Parathyroid adenoma (tissue), 2 donors: ENCODE results near the gene GJC2.

Source experiments
- H2AFZ ChIP-seq: fragments of 300-600 bp; sonication (generic); one replicate; pipeline ENCODE4 v1.7.0; 2017; ENCODE audit warnings: antibody characterized with exemption, mild to moderate bottlenecking
- H3K27ac ChIP-seq: fragments of 300-600 bp; sonication (generic); one replicate; pipeline ENCODE4 v1.7.0; 2017
- H3K27me3 ChIP-seq: fragments of 300-600 bp; sonication (generic); one replicate; pipeline ENCODE4 v1.7.0; 2017; ENCODE audit warnings: low read length; ENCODE audit not compliant: control insufficient read depth, insufficient read depth
- H3K36me3 ChIP-seq: fragments of 300-600 bp; sonication (generic); one replicate; pipeline ENCODE4 v1.7.0; 2017; ENCODE audit warnings: low read length; ENCODE audit not compliant: control insufficient read depth, insufficient read depth
- H3K4me1 ChIP-seq: fragments of 300-600 bp; sonication (generic); one replicate; pipeline ENCODE4 v1.7.0; 2017; ENCODE audit warnings: control low read depth
- H3K4me2 ChIP-seq: fragments of 300-600 bp; sonication (generic); one replicate; pipeline ENCODE4 v1.7.0; 2017; ENCODE audit warnings: low read length
- H3K4me3 ChIP-seq: fragments of 300-600 bp; sonication (generic); one replicate; pipeline ENCODE4 v1.7.0; 2017; ENCODE audit warnings: low read depth, low read length
- H3K79me2 ChIP-seq: fragments of 300-600 bp; sonication (generic); one replicate; pipeline ENCODE4 v1.7.0; 2017; ENCODE audit warnings: control low read depth
- H3K9ac ChIP-seq: fragments of 300-600 bp; sonication (generic); one replicate; pipeline ENCODE4 v1.7.0; 2017; ENCODE audit warnings: mild to moderate bottlenecking
- H3K9me3 ChIP-seq: fragments of 300-600 bp; sonication (generic); one replicate; pipeline ENCODE4 v1.7.0; 2017; ENCODE audit warnings: low read length; ENCODE audit not compliant: control insufficient read depth
- CTCF ChIP-seq: fragments of 300-600 bp; sonication (generic); IDR thresholded peaks from one replicate; pipeline ENCODE4 v1.7.0; 2017; ENCODE audit warnings: antibody characterized with exemption, mild to moderate bottlenecking
- donor health status: primary hyperparathyroidism.

Gene GJC2

GRCh38 chr1:228112617-228113016, 37.1 kb upstream of the GJC2 start:
- Histone ChIP-seq H3K9me3 (no peaks in the 10 kb centered on the region), H3K27me3 (no peaks in the 10 kb centered on the region), H3K4me1 (peaks cover 6% of the 10 kb centered on the region), H3K79me2 (no peaks in the 10 kb centered on the region), H3K36me3 (no peaks in the 10 kb centered on the region), H2AFZ (no peak overlapping the region), H3K4me3 (no peak overlapping the region), H3K27ac (no peak overlapping the region), H3K4me2 (no peak overlapping the region), H3K9ac (no peak overlapping the region)
- TF ChIP-seq CTCF = no peak

- H3K4me2 ChIP-seq = no peak overlapping the region
- H3K4me1 ChIP-seq = peaks cover 2% of the 10 kb centered on the region
- H2AFZ ChIP-seq = no peak overlapping the region
- no peak overlapping the region for H3K4me3 ChIP-seq
- H3K27me3 ChIP-seq = no peaks in the 10 kb centered on the region
- H3K36me3 ChIP-seq = no peaks in the 10 kb centered on the region
- no peak overlapping the region for H3K9ac ChIP-seq
- no peaks in the 10 kb centered on the region for H3K9me3 ChIP-seq
- H3K27ac ChIP-seq = no peak overlapping the region
- TF ChIP-seq CTCF = no peak
- no peaks in the 10 kb centered on the region for H3K79me2 ChIP-seq
These were observed 34.9 kb upstream of the GJC2 start for GRCh38 chr1:228114827-228115226.

- Histone ChIP-seq H3K4me1 (no peaks in the 10 kb centered on the region), H3K4me3 (no peak overlapping the region), H3K9ac (no peak overlapping the region), H3K4me2 (no peak overlapping the region), H3K9me3 (no peaks in the 10 kb centered on the region), H3K27me3 (no peaks in the 10 kb centered on the region), H2AFZ (no peak overlapping the region), H3K79me2 (no peaks in the 10 kb centered on the region), H3K27ac (no peak overlapping the region), H3K36me3 (no peaks in the 10 kb centered on the region)
- TF ChIP-seq CTCF = no peak
These were observed 32.4 kb upstream of the GJC2 start for GRCh38 chr1:228117335-228117734.

DNA sequence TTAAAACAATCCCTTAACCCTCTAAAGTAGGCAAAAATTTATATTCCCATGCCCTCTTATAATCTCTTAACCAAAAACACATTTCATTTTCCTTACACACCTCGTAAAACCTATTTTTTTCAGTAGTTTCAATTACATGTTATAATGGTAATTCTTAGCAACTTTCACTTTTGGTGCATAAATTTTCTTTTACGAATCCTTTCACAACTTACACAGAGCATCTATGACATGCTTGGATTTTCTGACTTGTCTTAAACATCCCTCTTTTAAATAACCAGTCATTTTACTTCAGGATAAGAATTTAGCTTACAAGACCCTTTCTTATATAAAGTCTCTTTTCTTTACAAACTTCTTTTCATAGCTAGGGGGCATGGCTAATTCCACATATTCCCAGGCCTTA, 31.7 kb upstream of the GJC2 start:
- no peak for TF ChIP-seq CTCF
- no peak overlapping the region for H3K27ac ChIP-seq
- H3K4me2 ChIP-seq = no peak overlapping the region
- no peak overlapping the region for H2AFZ ChIP-seq
- H3K9ac ChIP-seq = no peak overlapping the region
- no peaks in the 10 kb centered on the region for H3K36me3 ChIP-seq
- H3K79me2 ChIP-seq = no peaks in the 10 kb centered on the region
- H3K9me3 ChIP-seq = no peaks in the 10 kb centered on the region
- H3K4me1 ChIP-seq = no peaks in the 10 kb centered on the region
- H3K4me3 ChIP-seq = no peak overlapping the region
- no peaks in the 10 kb centered on the region for H3K27me3 ChIP-seq

DNA sequence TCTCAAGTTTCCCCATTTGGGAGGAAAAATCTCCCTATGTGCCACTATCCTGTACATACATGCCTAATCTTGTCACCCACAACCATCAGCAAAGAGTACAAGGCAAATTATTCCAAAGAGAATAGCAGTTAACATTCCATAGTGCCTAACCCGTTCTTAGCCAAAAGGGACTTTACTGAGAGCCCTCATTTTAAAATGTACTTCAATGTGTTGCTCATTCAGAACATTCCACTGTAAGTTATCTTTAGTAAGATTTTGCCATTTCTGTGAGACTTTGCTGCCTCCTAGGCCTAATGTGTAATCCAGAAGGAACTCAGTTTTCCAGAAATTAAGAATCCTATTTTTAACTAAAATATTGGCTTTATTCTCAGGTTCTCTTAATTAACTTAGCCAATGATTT, 29.4 kb upstream of the GJC2 start:
- Histone ChIP-seq H3K36me3 (no peaks in the 10 kb centered on the region), H3K4me2 (no peak overlapping the region), H3K27ac (no peak overlapping the region), H3K4me1 (no peaks in the 10 kb centered on the region), H3K9me3 (no peaks in the 10 kb centered on the region), H3K27me3 (no peaks in the 10 kb centered on the region), H3K4me3 (no peak overlapping the region), H2AFZ (no peak overlapping the region), H3K9ac (no peak overlapping the region), H3K79me2 (no peaks in the 10 kb centered on the region)
- TF ChIP-seq CTCF = no peak
